A549 (cell line): ENCODE results near the gene MAL. TPM values are rescaled to one million over a fixed set of nuclear protein-coding genes. Genes with fewer than 3 reads are reported as not detected.

Source experiments
- ATAC-seq, 2 experiments: fragments of 200-7000 bp in 1 of 2; fragments of >200 bp in 1 of 2; cut with Nextera tagmentation in 1 of 2; cut with Tn5 transposase in 1 of 2; 3 replicates each; pipeline versions ENCODE4 v1.8.0 to v1.9.1; 2018 to 2020; ENCODE audit warnings: mild to moderate bottlenecking in 1 of 2, moderate library complexity in 1 of 2
- CTCF ChIA-PET: fragments of 300-600 bp; sonication (Branson Sonifier 250); formaldehyde crosslinking; extraction: SDS; loops from one replicate; lab custom pipeline; 2021; ENCODE audit warnings: antibody characterized with exemption, inconsistent platforms; lab: Yijun Ruan, JAX
- POLR2A ChIA-PET: fragments of 350-600 bp; formaldehyde crosslinking; extraction: SDS; loops from one replicate; lab custom pipeline; 2021; ENCODE audit warnings: antibody characterized with exemption, inconsistent platforms; lab: Yijun Ruan, JAX
- DNase-seq, 2 experiments: peaks; one replicate each; pipeline versions ENCODE4 v3.0.0 to v3.0.0-alpha.2; 2011 to 2016; ENCODE audit warnings: low read depth in 1 of 2, low spot score in 1 of 2
- FAIRE-seq: peaks from 2 replicates; lab custom pipeline; 2011; peaks lifted over from hg19 to GRCh38; lab: Jason Lieb, UNC
- H3K27ac ChIP-seq, 2 experiments: fragments of >200 bp; sonication (Bioruptor Twin); formaldehyde crosslinking; 3 replicates each; pipeline ENCODE4 v1.5.1; 2016 to 2017
- H3K4me1 ChIP-seq: fragments of >200 bp; sonication (Bioruptor Twin); formaldehyde crosslinking; 3 replicates; pipeline ENCODE4 v1.6.1; 2016
- H3K4me2 ChIP-seq: fragments of >200 bp; sonication (Bioruptor Twin); formaldehyde crosslinking; 3 replicates; pipeline ENCODE4 v1.6.1; 2016
- H3K4me3 ChIP-seq: fragments of >200 bp; sonication (Bioruptor Twin); formaldehyde crosslinking; 3 replicates; pipeline ENCODE4 v1.5.1; 2016
- H3K9me3 ChIP-seq: fragments of >200 bp; sonication (Bioruptor Twin); formaldehyde crosslinking; 3 replicates; pipeline ENCODE4 v1.6.1; 2016
- CBX2 ChIP-seq: fragments of 200-600 bp; sonication (generic); IDR thresholded peaks from 2 replicates; pipeline ENCODE4 v1.6.1; 2016; ENCODE audit warnings: low read depth, mild to moderate bottlenecking, borderline replicate concordance
- CEBPB ChIP-seq, 2 experiments: fragments of >200 bp in 1 of 2; sonication (Bioruptor Twin) in 1 of 2; formaldehyde crosslinking in 1 of 2; IDR thresholded peaks; 2 replicates each; pipeline ENCODE4 v1.6.1; 2012 to 2016
- EHF ChIP-seq: fragments of 250-450 bp; sonication (Bioruptor Pico); IDR thresholded peaks from 2 replicates; pipeline ENCODE4 v1.5.0; 2020; ENCODE audit warnings: mild to moderate bottlenecking
- ESRRA ChIP-seq: fragments of 150-350 bp; IDR thresholded peaks from 2 replicates; pipeline ENCODE4 v1.6.1; 2014; ENCODE audit warnings: mild to moderate bottlenecking, low read length, borderline replicate concordance
- FOSB ChIP-seq: fragments of 250-450 bp; sonication (Bioruptor Pico); IDR thresholded peaks from 2 replicates; pipeline ENCODE4 v1.5.0; 2020; ENCODE audit warnings: mild to moderate bottlenecking, moderate library complexity
- FOSL2 ChIP-seq, 2 experiments: fragments of 450-650 bp in 1 of 2; fragments of >200 bp in 1 of 2; sonication (Bioruptor Twin) in 1 of 2; formaldehyde crosslinking; IDR thresholded peaks; 2 replicates each; pipeline versions ENCODE4 v1.5.0 to v1.6.1; 2016 to 2020; ENCODE audit warnings: mild to moderate bottlenecking in 1 of 2, moderate library complexity in 1 of 2
- HDAC2 ChIP-seq: fragments of 200-600 bp; sonication (generic); IDR thresholded peaks from 2 replicates; pipeline ENCODE4 v1.6.1; 2016
- HEYL ChIP-seq: fragments of 250-450 bp; sonication (Bioruptor Pico); IDR thresholded peaks from 2 replicates; pipeline ENCODE4 v1.8.0; 2021; ENCODE audit warnings: mild to moderate bottlenecking, moderate library complexity
- HMGXB4 ChIP-seq: fragments of 250-450 bp; sonication (Bioruptor Pico); IDR thresholded peaks from 2 replicates; pipeline ENCODE4 v1.5.0; 2021; ENCODE audit warnings: mild to moderate bottlenecking, moderate library complexity, borderline replicate concordance
- HOXB13 ChIP-seq: fragments of 250-450 bp; sonication (Bioruptor Pico); IDR thresholded peaks from 2 replicates; pipeline ENCODE4 v1.5.0; 2020; ENCODE audit warnings: low read depth, mild to moderate bottlenecking, moderate library complexity
- JUN ChIP-seq, 2 experiments: fragments of >200 bp; sonication (Bioruptor Twin); formaldehyde crosslinking; IDR thresholded peaks; 2 replicates in 1 of 2; 3 replicates in 1 of 2; pipeline ENCODE4 v1.6.1; 2016 to 2017
- JUNB ChIP-seq: fragments of >200 bp; sonication (Bioruptor Twin); formaldehyde crosslinking; IDR thresholded peaks from 2 replicates; pipeline ENCODE4 v1.6.1; 2016
- KDM1A ChIP-seq: fragments of 200-600 bp; sonication (generic); IDR thresholded peaks from 2 replicates; pipeline ENCODE4 v1.6.1; 2016; ENCODE audit warnings: low read depth, mild to moderate bottlenecking
- KDM5A ChIP-seq: fragments of 200-600 bp; sonication (generic); IDR thresholded peaks from 2 replicates; pipeline ENCODE4 v1.6.1; 2016; ENCODE audit warnings: antibody characterized with exemption, mild to moderate bottlenecking
- MAX ChIP-seq: IDR thresholded peaks from 2 replicates; pipeline ENCODE4 v1.6.1; 2012
- MAZ ChIP-seq: fragments of 150-350 bp; IDR thresholded peaks from 2 replicates; pipeline ENCODE4 v1.6.1; 2014; ENCODE audit warnings: antibody characterized with exemption, low read depth, low read length, borderline replicate concordance
- MYC ChIP-seq: IDR thresholded peaks from 2 replicates; pipeline ENCODE4 v1.6.1; 2012; ENCODE audit warnings: mild to moderate bottlenecking, inconsistent platforms, low read length, improper control_type of control experiment, borderline replicate concordance
- POLR2A ChIP-seq: IDR thresholded peaks from 2 replicates; pipeline ENCODE4 v1.6.1; 2012; ENCODE audit warnings: mild to moderate bottlenecking, low read length
- POLR2AphosphoS2 ChIP-seq: conservative IDR thresholded peaks from 2 replicates; pipeline ENCODE4 v1.6.1; 2012; ENCODE audit warnings: low read length, improper control_type of control experiment, inconsistent platforms
- REST ChIP-seq: fragments of 200-600 bp; sonication (generic); IDR thresholded peaks from 2 replicates; pipeline ENCODE4 v1.6.1; 2016; ENCODE audit warnings: antibody characterized with exemption, mild to moderate bottlenecking, moderate library complexity
- RFX5 ChIP-seq: fragments of 450-650 bp; IDR thresholded peaks from 2 replicates; pipeline ENCODE4 v1.7.1; 2014; ENCODE audit warnings: antibody characterized with exemption, mild to moderate bottlenecking, moderate library complexity
- SREBF2 ChIP-seq: fragments of 450-650 bp; IDR thresholded peaks from 2 replicates; pipeline ENCODE4 v1.6.1; 2014; ENCODE audit warnings: mild to moderate bottlenecking, moderate library complexity
- TP53 ChIP-seq: fragments of 250-450 bp; sonication (Bioruptor Pico); IDR thresholded peaks from 2 replicates; pipeline ENCODE4 v1.5.0; 2021; ENCODE audit warnings: mild to moderate bottlenecking, moderate library complexity
- ZC3H11A ChIP-seq: fragments of 450-650 bp; IDR thresholded peaks from 2 replicates; pipeline ENCODE4 v1.6.1; 2014; ENCODE audit warnings: antibody characterized with exemption, mild to moderate bottlenecking
- WGBS: methylation state at CpG from one replicate; pipeline ENCODE4 v1.1.6; 2017; ENCODE audit errors: missing lambda C conversion rate; 5-methylcytosine and 5-hydroxymethylcytosine counted together
- polyA plus RNA-seq, 4 experiments: library from polyadenylated mRNA; depleted of rRNA in 3 of 4; stranded (reverse); fragments of >200 nt; fragmentation: RNase III in 1 of 4; extraction: RNeasy Plus Mini Kit Qiagen cat#74134 plus additional on column Dnase treatment in 1 of 4; gene quantifications; 2 replicates in 3 of 4; 3 replicates in 1 of 4; pipeline ENCODE4 v1.2.3, GENCODE V29; 2011 to 2017
- TF ChIP-seq, protein P1 (sequence below): fragments of >200 bp; sonication (Bioruptor Twin); formaldehyde crosslinking; IDR thresholded peaks from 2 replicates; pipeline ENCODE4 v1.6.1; 2016
- TF ChIP-seq, protein P2 (sequence below): fragments of >200 bp; sonication (Bioruptor Twin); formaldehyde crosslinking; IDR thresholded peaks from 3 replicates; pipeline ENCODE4 v1.5.1; 2016

MAL gene
- polyA plus RNA-seq, 2 of the 4 experiments (the other 2 are of a cell fraction) = not detected

- Histone ChIP-seq H3K4me2 (no peak overlapping the region), H3K4me1 (no peaks in the 10 kb centered on the region), H3K4me3 (no peak overlapping the region), H3K9me3 (no peaks in the 10 kb centered on the region), H3K27ac (no peak overlapping the region)
- FAIRE-seq (no peak), ATAC-seq (peak in 1 of 2 experiments; percentile 14; a peak in 2 of 6 replicates), DNase-seq (no peak)
- ChIA-PET POLR2A (no interaction called here), CTCF (interaction anchor here (1.2 to 4.2 kb wide), 2 partner anchors 8 to 23 kb away, joined by 3 to 20 read pairs; no protein-coding TSS in a partner anchor)
- TF ChIP-seq RFX5 (no peak), POLR2AphosphoS2 (no peak), JUNB (no peak), TP53 (CRISPR knock-in tag) (no peak), POLR2A (no peak), HEYL (CRISPR knock-in tag) (no peak), HOXB13 (CRISPR knock-in tag) (no peak), KDM1A (no peak), KDM5A (no peak), CEBPB (IDR thresholded peaks at IDR 0.05) (no peak), CBX2 (no peak), REST (no peak), HDAC2 (no peak), ZC3H11A (no peak), SREBF2 (no peak), MAX (no peak), FOSL2 (IDR thresholded peaks at IDR 0.05) (no peak), FOSL2 (CRISPR knock-in tag; IDR thresholded peaks at IDR 0.05) (no peak), MYC (no peak)
- TF ChIP-seq, protein P1, sequence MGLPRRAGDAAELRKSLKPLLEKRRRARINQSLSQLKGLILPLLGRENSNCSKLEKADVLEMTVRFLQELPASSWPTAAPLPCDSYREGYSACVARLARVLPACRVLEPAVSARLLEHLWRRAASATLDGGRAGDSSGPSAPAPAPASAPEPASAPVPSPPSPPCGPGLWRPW = no peak
- TF ChIP-seq, protein P2, sequence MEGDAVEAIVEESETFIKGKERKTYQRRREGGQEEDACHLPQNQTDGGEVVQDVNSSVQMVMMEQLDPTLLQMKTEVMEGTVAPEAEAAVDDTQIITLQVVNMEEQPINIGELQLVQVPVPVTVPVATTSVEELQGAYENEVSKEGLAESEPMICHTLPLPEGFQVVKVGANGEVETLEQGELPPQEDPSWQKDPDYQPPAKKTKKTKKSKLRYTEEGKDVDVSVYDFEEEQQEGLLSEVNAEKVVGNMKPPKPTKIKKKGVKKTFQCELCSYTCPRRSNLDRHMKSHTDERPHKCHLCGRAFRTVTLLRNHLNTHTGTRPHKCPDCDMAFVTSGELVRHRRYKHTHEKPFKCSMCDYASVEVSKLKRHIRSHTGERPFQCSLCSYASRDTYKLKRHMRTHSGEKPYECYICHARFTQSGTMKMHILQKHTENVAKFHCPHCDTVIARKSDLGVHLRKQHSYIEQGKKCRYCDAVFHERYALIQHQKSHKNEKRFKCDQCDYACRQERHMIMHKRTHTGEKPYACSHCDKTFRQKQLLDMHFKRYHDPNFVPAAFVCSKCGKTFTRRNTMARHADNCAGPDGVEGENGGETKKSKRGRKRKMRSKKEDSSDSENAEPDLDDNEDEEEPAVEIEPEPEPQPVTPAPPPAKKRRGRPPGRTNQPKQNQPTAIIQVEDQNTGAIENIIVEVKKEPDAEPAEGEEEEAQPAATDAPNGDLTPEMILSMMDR = no peak
- WGBS = 70% methylated on average over 15 of the region's 15 CpGs
Measured at GRCh38 chr2:94980406-94980805, 45.1 kb upstream of the MAL start.

- H3K4me2 ChIP-seq = no peak overlapping the region
Measured at GRCh38 chr2:94982156-94982555, 43.4 kb upstream of the MAL start.

More at GRCh38 chr2:94982156-94982555, 43.4 kb upstream of the MAL start:
- DNase-seq (no peak), ATAC-seq (no peak), FAIRE-seq (no peak)
- H3K9me3 ChIP-seq = no peaks in the 10 kb centered on the region
- WGBS = 46% methylated on average over 6 of the region's 6 CpGs
- TF ChIP-seq ESRRA (no peak), JUN (IDR thresholded peaks at IDR 0.05) (no peak), FOSB (CRISPR knock-in tag) (no peak), EHF (CRISPR knock-in tag) (no peak), CBX2 (no peak), HMGXB4 (no peak), MAZ (no peak)
- ChIA-PET CTCF (interaction anchor here (4.2 kb wide), 1 partner anchor 25 kb away, joined by 20 read pairs; no protein-coding TSS in a partner anchor), POLR2A (no interaction called here)
- H3K4me3 ChIP-seq = no peak overlapping the region
- no peak overlapping the region for H3K27ac ChIP-seq
- no peaks in the 10 kb centered on the region for H3K4me1 ChIP-seq
